Hippocampal formation (tissue), 2 donors: Measurements from ENCODE around the gene ASMTL.
"Not testable (repeated sequence)": the region's sequence is repeated elsewhere in the genome, so short reads cannot be mapped to it uniquely, and the experiment has no call there.

Source experiments
- DNase-seq, 2 donors: peaks; one replicate each; lab custom pipeline; 2025; lab: John Stamatoyannopoulos, UW

Gene ASMTL

DNA sequence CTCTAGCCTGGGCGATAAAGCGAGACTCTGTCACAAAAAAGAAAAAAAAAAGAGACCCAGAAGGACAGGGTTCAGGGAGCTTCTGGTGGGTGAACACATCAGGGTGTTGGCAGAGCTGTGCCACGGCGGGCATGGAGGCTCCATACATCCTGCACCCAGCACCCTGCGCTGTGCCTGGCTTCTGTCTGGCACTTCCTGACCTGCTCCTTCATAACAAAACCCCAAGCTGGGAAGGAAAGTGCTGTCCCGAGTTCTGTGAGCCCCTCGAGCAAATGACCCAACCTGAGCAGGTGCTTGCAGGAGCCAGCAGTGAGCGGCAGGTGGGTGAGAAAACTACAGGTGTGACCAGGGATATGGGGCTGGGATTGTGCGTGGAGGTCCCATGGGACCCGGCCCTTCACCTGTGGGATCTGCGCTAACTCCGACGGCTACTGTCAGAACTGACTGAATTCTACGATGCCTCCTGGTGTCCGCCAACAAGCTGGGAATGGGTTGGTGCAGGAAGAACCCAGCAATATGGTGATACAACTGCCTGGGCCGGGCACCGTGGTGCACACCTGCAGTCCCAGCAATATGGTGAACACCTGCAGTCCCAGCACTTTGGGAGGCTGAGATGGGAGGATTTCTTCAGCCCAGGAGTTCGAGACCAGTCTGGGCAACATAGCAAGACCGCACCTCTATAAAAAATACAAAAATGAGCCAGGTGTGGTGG, 18.9 kb downstream of the ASMTL start:
- no peak for DNase-seq

DNA sequence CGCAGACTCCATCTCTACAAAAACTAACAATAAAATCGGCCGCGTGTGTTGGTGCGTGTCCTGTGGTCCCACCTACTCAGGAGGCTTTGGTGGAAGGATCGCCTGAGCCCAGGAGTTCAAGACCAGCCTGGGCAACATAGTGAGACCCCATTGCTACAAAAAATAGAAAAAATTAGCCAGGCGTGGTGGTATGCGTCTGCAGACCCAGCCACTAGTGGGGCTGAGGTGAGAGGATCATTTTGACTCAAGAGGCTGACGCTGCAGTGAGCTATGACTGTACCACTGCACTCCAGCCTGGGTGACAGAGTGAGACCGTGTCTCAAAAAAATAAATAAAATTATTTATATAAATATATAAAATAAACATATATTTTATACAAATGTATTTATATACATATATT, 22.3 kb downstream of the ASMTL start:
- no peak for DNase-seq

DNA sequence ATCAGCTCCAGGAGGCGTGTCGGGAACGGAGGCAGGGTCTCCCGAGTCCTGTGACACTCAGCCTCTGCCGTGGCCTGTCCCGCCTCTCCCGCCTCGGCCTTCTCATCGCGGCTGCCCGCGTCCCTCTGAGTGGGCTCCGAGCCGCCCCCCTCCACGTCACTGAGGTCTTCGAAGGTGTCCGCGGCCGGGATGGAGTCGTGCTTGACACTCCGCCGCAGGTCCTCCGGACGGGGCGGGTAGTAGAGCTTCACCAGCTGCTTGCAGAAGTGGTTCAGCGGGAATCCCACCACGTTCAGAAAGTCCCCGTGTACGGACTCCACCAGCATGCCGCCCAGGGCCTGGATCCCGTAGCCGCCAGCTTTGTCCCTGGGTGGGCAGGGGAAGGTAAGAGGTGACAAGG, 25.0 kb downstream of the ASMTL start:
- no peak for DNase-seq

- DNase-seq, result not testable (repeated sequence)
These were observed 26.4 kb downstream of the ASMTL start for GRCh38 chrX:1426321-1426720.

DNA sequence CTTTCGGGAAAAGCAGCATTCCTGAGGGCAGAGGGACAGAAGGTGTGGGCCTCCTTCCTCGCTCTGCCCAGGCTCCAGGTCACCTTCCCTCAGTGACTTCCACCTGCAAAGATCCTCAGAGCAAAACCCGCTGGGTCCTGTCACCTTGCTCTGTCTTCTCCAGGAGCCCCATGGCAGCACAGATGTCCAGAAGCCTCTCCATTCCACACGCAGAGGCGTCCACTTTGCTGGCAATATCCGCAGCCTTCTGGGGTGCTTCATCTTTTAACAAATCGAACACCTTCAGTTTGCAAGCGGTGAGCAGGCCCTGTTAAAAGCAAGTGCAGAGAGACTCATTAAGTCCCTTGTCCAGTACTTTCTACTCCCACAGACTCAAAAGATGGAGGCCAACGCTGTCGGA, 27.3 kb downstream of the ASMTL start:
- no peak for DNase-seq

- DNase-seq, result no peak
These were observed 28.4 kb downstream of the ASMTL start for GRCh38 chrX:1424147-1424851.

GRCh38 chrX:1423215-1423614, 29.5 kb downstream of the ASMTL start:
- DNase-seq, result no peak

DNA sequence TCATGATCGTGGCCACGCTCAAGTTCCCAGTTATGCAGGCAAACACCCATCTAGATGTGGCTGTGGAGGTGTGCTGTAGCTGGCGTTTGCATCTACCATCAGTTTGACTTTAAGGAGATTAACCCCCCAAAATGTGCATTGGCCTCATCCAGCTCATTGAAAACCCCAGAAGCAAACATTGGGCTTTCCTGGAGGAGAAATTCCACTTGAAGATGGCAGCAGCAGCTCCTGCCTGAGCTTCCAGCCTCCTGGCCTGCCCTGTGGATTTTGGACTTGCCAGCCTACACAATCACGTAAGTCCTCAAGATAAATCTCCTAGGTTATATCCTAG, 30.6 kb downstream of the ASMTL start:
- no peak for DNase-seq

DNA sequence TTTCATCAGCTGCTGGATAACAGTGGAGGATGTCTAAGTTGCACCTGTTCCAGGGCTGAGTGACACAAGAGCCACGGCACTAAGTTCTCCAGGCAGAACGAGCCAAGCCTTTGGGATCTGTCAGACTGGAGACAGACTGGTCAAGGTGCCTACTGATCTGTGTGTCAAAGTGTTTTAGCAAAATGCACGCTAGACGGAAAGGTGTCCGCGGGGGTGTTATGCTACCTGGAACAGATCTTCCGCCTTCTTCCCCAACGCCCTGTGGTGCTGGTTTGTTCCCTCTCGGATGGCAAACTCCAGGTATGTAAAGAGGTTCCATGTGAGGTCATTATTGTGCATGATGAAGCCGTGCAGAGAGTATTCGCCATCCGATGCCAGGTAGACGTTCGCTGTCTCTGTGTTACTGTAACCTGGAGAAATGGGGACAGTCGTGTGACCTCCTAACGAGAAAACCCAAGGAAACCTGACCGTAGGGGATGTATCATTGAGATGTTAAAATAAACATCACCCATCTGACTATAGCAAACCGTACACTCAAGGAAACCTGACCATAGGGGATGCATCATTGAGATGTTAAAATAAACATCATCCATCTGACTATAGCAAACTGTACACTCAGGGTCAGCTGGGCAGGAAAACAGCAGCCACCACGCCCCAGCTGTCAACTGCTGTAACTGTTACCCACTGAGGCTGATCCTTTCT, 31.1 kb downstream of the ASMTL start:
- DNase-seq, result no peak

DNA sequence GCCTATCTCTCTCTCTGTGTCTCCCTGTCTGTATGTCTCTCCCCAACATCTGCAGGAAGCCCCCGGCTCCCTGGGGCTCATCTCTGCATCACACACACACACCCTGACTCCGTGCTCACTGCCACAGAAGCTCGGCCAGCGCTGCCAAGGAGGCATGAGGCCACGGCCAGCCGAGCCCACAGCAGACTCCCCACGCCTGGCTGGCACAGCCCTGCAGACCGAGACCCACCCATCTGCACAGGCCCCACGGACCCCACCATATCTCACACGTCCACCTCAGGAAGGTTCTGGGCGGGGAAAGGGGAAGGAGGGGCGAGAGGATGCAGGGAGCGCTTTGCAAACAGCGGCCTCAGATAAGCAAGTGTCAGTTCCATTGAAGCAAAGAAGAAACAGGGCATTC, 32.3 kb downstream of the ASMTL start:
- no peak for DNase-seq

- DNase-seq, result no peak
These were observed 33.0 kb downstream of the ASMTL start for GRCh38 chrX:1419545-1420355.

DNA sequence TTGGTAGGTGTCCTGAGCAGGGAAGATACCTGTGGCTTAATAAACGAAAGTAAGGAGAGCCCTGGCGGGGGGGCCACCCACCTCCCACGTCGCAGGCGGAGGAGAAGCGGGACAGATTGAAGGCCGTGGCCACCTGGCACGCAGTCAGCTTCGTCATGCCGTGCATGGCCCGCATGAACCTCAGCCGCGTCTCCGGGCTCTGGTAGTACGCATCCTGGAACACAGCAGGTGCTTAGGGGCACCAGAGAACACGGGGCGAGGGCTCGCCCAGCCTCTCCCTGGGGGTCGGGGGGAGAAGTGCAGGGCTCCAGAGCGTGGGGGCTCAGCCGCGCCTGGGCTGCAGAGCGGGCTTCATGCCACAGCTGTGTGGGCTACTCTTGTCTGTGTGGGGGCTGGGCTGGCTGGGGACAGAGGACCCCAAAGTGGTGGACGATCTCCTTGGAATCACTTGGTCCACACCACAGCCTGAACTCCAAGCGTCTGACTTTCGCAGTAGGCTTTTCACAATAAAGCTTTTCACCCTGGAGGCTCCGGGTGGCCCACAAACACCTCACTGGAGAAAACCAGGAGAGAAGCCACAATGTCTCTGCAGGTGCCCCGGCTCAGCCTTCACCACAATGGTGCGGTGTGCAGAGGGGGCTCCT, 33.7 kb downstream of the ASMTL start:
- no peak for DNase-seq

DNA sequence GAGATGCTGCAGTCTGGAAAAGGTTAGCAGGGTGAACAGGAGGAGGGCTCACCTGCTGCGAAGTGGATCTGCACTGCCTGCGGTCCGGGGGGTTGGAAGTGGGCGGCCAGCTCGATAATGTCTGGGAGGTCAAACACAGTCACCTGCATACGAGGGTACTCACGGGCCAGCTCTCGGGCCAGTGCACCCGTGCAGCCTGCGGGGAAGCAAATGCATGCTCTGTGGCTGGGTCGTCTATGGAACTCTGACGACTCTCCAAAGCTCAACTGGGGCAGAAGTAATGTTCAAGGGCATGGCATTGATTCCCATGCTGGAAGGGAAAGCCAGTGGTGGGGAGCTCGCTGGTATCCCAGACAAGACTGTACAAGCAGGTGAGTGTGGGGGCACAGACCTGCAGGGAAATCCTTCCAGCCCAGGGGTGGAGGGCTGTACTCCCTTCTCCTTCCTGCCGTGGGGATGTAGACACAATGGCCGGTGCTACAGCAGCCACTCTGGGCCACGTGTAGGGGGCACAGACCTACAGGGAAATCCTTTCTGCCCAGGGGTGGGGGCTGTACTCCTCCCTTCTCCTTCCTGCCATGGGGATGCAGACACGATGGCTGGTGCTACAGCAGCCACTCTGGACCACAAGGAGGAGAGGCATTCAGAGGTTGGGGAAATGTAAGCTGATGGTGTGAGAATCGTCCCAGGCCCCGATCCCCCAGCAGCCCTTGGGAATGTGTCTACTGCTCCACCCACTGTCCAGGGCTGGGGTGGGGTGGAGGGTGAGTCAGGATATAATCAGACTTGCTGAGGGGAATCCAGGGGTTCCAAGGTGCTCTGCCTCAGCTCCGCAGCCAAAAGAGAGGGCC, 34.6 kb downstream of the ASMTL start:
- no peak for DNase-seq

DNA sequence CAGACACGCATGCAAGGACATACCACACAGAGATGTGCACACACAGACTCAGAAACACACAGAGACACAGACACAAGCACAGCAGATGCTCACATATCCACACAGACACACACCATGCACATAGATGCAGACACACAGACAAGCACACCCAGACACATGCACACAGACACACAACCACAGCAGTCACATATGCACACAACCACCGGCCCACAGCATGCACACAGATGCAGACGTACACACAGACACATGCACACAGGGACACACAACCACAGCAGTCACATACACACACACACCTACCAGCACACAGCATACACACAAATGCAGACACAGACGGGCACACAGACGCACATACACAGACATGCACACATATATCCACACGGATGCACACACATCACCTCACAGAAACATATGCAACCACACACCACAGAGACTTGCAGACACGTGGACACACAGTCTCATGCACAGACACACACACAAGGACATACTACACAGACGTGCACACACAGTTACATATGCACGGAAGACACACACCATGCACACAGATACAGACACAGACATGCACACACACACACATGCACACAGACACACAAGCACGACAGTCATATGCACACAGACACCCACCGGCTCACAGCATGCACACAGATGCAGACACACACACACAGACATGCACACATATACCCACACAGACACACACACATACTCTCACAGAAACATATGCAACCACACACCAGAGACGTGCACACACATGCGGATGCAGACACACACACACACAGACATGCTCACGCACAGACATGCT, 35.5 kb downstream of the ASMTL start:
- no peak for DNase-seq

GRCh38 chrX:1416327-1416784, 36.4 kb downstream of the ASMTL start:
- no peak for DNase-seq

DNA sequence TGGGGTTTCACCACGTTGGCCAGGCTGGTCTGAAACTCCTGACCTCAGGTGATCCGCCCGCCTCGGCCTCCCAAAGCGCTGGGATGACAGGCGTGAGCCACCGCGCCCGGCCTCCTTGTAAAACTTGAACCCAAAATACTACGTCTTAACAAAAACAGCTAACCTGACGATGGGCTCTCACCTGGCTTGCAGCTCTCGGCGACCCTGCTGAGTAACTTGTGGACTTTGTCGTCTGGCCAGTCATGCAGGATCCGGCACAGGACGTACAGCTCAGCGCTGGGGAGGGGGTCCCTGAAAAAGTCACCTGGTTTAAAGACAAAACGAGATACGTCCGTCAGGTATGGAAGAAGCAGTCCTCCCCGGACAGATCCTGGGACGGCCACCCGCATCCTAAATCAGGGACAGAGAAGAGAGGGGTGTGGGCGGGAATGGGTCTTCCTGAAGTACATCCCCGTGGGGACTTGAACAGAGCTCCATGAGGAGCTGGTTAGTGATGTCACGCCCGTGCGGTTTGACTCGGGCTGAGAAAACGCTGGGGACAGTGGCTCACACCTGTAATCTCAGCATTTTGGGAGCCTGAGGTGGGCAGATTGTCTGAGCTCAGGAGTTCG, 40.1 kb downstream of the ASMTL start:
- DNase-seq, result no peak

- no peak for DNase-seq
These were observed 41.4 kb downstream of the ASMTL start for GRCh38 chrX:1411326-1411725.

GRCh38 chrX:1407035-1407434, 45.7 kb downstream of the ASMTL start:
- no peak for DNase-seq

DNA sequence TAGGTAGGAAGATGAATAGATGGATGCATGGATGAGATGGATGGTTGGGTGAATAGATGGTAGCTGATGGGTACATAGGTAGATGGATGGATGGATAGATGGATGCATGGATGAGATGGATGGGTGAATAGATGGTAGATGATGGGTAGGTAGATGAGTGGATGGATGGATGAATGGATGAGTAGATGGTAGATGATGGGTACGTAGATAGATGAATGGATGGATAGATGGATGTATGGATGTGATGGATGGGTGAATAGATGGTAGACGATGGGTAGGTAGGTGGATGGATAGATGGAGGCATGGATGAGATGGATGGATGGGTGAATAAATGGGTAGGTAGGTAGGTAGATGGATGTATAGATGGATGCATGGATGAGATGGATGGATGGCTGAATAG, 46.9 kb downstream of the ASMTL start:
- not testable (repeated sequence) for DNase-seq

GRCh38 chrX:1403867-1404266, 48.8 kb downstream of the ASMTL start:
- DNase-seq, result not testable (repeated sequence)
